Sigmoid colon (tissue), 3 donors: ENCODE measurements around the gene GUCY1A2.

ENCODE experiments used
- POLR2A ChIP-seq, 2 donors: fragments of 450-650 bp; IDR thresholded peaks; one replicate each; pipeline ENCODE4 v1.6.1; 2016; ENCODE audit warnings: antibody characterized with exemption in 2 of 2, mild to moderate bottlenecking in 2 of 2, moderate library complexity in 2 of 2
- TF ChIP-seq, protein P1 (sequence below), 4 experiments: fragments of 450-650 bp in 3 of 4; fragments of 200-600 bp in 1 of 4; IDR thresholded peaks; one replicate each; pipeline ENCODE4 v1.5.1; 2016 to 2019; ENCODE audit warnings: antibody characterized with exemption in 4 of 4, mild to moderate bottlenecking in 3 of 4, moderate library complexity in 2 of 4

GRCh38 chr11:106765469-106766258 is 252.6 kb downstream of the GUCY1A2 start:
- no peak for TF ChIP-seq POLR2A (IDR thresholded peaks at IDR 0.05)
- TF ChIP-seq, protein P1, sequence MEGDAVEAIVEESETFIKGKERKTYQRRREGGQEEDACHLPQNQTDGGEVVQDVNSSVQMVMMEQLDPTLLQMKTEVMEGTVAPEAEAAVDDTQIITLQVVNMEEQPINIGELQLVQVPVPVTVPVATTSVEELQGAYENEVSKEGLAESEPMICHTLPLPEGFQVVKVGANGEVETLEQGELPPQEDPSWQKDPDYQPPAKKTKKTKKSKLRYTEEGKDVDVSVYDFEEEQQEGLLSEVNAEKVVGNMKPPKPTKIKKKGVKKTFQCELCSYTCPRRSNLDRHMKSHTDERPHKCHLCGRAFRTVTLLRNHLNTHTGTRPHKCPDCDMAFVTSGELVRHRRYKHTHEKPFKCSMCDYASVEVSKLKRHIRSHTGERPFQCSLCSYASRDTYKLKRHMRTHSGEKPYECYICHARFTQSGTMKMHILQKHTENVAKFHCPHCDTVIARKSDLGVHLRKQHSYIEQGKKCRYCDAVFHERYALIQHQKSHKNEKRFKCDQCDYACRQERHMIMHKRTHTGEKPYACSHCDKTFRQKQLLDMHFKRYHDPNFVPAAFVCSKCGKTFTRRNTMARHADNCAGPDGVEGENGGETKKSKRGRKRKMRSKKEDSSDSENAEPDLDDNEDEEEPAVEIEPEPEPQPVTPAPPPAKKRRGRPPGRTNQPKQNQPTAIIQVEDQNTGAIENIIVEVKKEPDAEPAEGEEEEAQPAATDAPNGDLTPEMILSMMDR (IDR thresholded peaks at IDR 0.05), result no peak
